GM18870 (cell line): ENCODE results near the gene APOM.
A peak's percentile ranks its signal among the peaks of the same experiment; 100 is the strongest.

Experiments used
- ATAC-seq: cut with Tn5 transposase; IDR thresholded peaks from one replicate; pipeline ENCODE4 v1.9.1; 2021; ENCODE audit warnings: moderate library complexity; ENCODE audit not compliant: unreplicated experiment

APOM gene

GRCh38 chr6:31701666-31702404 is 46.1 kb downstream of the APOM start:
- no peak for ATAC-seq

- ATAC-seq = no peak
Measured at GRCh38 chr6:31702405-31702818, 46.7 kb downstream of the APOM start.

- peak; percentile 64 for ATAC-seq
Measured at GRCh38 chr6:31702819-31703716, 47.4 kb downstream of the APOM start, which contains the start of gene ABHD16A. ABHD16A (minus strand) TSS chr6:31703324; CDS start chr6:31703281, 43 bp downstream.

GRCh38 chr6:31705931-31706330 is 50.2 kb downstream of the APOM start:
- ATAC-seq = no peak

GRCh38 chr6:31706599-31706998 is 50.9 kb downstream of the APOM start, which contains the start of gene LY6G6F:
LY6G6F (plus strand) TSS chr6:31706866; CDS start chr6:31706907, 41 bp downstream.
- ATAC-seq = no peak

- ATAC-seq = no peak
Measured at GRCh38 chr6:31707701-31708100, 52.0 kb downstream of the APOM start.
